IMR-90 (cell line): ENCODE measurements around the gene NPC1.

Source experiments
- BHLHE40 ChIP-seq: fragments of 150-350 bp; IDR thresholded peaks from 2 replicates; pipeline ENCODE4 v1.6.1; 2016; ENCODE audit warnings: mild to moderate bottlenecking, low read depth, low read length
- CEBPB ChIP-seq: IDR thresholded peaks from 2 replicates; pipeline ENCODE4 v1.6.1; 2012; ENCODE audit warnings: low read depth, low read length, improper control_type of control experiment
- CHD1 ChIP-seq: IDR thresholded peaks from 2 replicates; pipeline ENCODE4 v1.6.1; 2012; ENCODE audit warnings: low read depth, low read length, improper control_type of control experiment
- CTCF ChIP-seq: conservative IDR thresholded peaks from 2 replicates; pipeline ENCODE4 v1.5.1; 2012; ENCODE audit warnings: mild to moderate bottlenecking, low read depth, low read length, improper control_type of control experiment
- FOS ChIP-seq: fragments of 150-350 bp; IDR thresholded peaks from 2 replicates; pipeline ENCODE4 v1.6.1; 2016; ENCODE audit warnings: low read depth, low read length
- MAFK ChIP-seq: IDR thresholded peaks from 2 replicates; pipeline ENCODE4 v1.6.1; 2012; ENCODE audit warnings: low read depth, low read length, improper control_type of control experiment
- MXI1 ChIP-seq: IDR thresholded peaks from 2 replicates; pipeline ENCODE4 v1.6.1; 2012; ENCODE audit warnings: low read depth, mild to moderate bottlenecking, low read length, moderate library complexity, borderline replicate concordance
- POLR2A ChIP-seq: IDR thresholded peaks from 2 replicates; pipeline ENCODE4 v1.6.1; 2012; ENCODE audit warnings: mild to moderate bottlenecking, low read depth, low read length
- RAD21 ChIP-seq: IDR thresholded peaks from 2 replicates; pipeline ENCODE4 v1.6.1; 2012; ENCODE audit warnings: low read length, improper control_type of control experiment
- RCOR1 ChIP-seq: IDR thresholded peaks from 2 replicates; pipeline ENCODE4 v1.6.1; 2012; ENCODE audit warnings: mild to moderate bottlenecking, low read length, improper control_type of control experiment; ENCODE audit not compliant: insufficient replicate concordance
- RFX5 ChIP-seq: IDR thresholded peaks from 2 replicates; pipeline ENCODE4 v1.8.0; 2012; ENCODE audit warnings: low read depth, mild to moderate bottlenecking, low read length, moderate library complexity
- SMC3 ChIP-seq: fragments of 150-350 bp; IDR thresholded peaks from 2 replicates; pipeline ENCODE4 v1.6.1; 2016; ENCODE audit warnings: low read depth, mild to moderate bottlenecking, antibody characterized with exemption, low read length, moderate library complexity

GRCh38 chr18:23540867-23541266 lies 45.4 kb downstream of the NPC1 start:
- no peak for TF ChIP-seq SMC3
- no peak for TF ChIP-seq CTCF
- TF ChIP-seq POLR2A = no peak
- TF ChIP-seq RAD21 = no peak
- no peak for TF ChIP-seq RFX5
- TF ChIP-seq MXI1 = no peak
- no peak for TF ChIP-seq CEBPB
- no peak for TF ChIP-seq CHD1
- no peak for TF ChIP-seq MAFK
- TF ChIP-seq RCOR1 = no peak
- no peak for TF ChIP-seq BHLHE40
- no peak for TF ChIP-seq FOS
